Effector memory CD8-positive, alpha-beta T cell (primary cell): ENCODE results near the gene CFTR.

ENCODE experiments used
- ATAC-seq: fragments of 150-1000 bp; cut with Tn5 transposase; replicated peaks from 2 replicates; pipeline ENCODE4 v1.10.0; 2021; ENCODE audit warnings: mild to moderate bottlenecking, moderate library complexity
- DNase-seq, 3 experiments: peaks; one replicate each; pipeline ENCODE4 v3.0.0; 2021
- H3K27ac Mint-ChIP-seq, 2 donors: one replicate each; pipeline ENCODE4 v1.8.0; 2022; ENCODE audit warnings: mild to moderate bottlenecking in 2 of 2, mixed read lengths in 2 of 2, moderate library complexity in 2 of 2
- H3K27me3 Mint-ChIP-seq, 2 donors: one replicate each; pipeline ENCODE4 v1.8.0; 2022; ENCODE audit warnings: mixed read lengths in 2 of 2
- H3K36me3 Mint-ChIP-seq: one replicate; pipeline ENCODE4 v1.8.0; 2022; ENCODE audit warnings: mild to moderate bottlenecking, moderate library complexity, mixed read lengths; ENCODE audit not compliant: insufficient read depth
- H3K4me1 Mint-ChIP-seq, 2 donors: one replicate each; pipeline ENCODE4 v1.8.0; 2022; ENCODE audit warnings: low read depth in 2 of 2, mixed read lengths in 2 of 2
- H3K4me3 Mint-ChIP-seq, 2 donors: one replicate each; pipeline ENCODE4 v1.8.0; 2022; ENCODE audit warnings: mild to moderate bottlenecking in 2 of 2, mixed read lengths in 2 of 2, moderate library complexity in 2 of 2
- H3K9me3 Mint-ChIP-seq, 2 donors: one replicate each; pipeline ENCODE4 v1.8.0; 2022; ENCODE audit warnings: mixed read lengths in 2 of 2

CFTR gene

DNA sequence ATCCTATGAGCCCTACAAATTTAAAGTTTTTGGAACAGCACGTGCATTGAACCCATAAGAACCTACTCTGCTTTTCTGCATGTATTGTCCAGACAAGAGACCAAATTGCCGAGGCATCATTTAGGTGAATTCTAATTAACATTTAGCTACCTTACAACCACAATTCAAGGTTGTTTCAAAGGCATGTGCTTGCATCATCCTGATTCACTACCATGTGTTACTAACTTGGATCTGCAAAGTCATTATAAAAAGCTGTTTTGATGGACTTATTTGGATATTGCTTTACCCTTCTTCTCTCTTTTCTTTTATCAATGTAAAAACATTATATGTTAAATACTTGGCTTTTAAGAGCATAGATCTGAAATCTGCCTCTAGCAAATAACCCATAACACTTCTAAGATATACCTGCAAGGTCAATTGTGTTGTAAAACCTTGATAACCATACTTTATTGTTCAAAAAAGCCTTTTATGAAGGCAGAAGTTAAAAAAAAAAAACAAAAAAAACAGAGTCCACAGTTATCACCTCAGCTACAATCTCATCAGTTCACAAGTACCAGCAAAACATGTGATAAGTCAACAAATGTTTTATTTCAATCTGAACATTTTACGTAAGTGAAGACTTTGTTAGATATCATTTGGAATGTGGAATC is 51.9 kb downstream of the CFTR start:
- Mint-ChIP-seq H3K9me3 (peaks cover 1 to 5% of the 10 kb centered on the region in 2 donors), H3K36me3 (no peaks in the 10 kb centered on the region), H3K4me3 (no peak overlapping the region), H3K27ac (no peak overlapping the region), H3K27me3 (no peaks in the 10 kb centered on the region), H3K4me1 (no peaks in the 10 kb centered on the region)
- ATAC-seq = no peak
- no peak for DNase-seq

DNA sequence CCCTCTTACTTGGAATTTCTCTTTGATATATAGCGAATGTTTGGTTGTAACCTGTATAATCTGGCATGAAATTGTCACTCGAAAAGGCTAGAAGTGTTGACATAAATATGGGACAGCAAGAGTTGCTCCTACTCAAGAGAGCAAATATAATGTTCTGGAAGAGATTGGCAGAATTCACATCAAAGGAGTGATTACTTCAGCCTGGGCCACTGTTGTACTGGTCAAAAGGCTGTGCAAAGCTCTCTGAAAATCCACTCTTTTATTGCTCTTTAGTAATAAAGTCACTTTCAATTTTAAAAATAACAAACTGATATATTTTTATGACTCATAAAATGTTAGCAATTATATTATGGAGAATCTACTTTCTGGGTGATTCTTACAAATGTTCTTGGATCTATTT is 58.2 kb downstream of the CFTR start:
- DNase-seq (no peak), ATAC-seq (no peak)
- Mint-ChIP-seq H3K36me3 (no peaks in the 10 kb centered on the region), H3K9me3 (no peaks in the 10 kb centered on the region), H3K4me1 (no peaks in the 10 kb centered on the region), H3K27ac (no peak overlapping the region), H3K4me3 (no peak overlapping the region), H3K27me3 (no peaks in the 10 kb centered on the region)

DNA sequence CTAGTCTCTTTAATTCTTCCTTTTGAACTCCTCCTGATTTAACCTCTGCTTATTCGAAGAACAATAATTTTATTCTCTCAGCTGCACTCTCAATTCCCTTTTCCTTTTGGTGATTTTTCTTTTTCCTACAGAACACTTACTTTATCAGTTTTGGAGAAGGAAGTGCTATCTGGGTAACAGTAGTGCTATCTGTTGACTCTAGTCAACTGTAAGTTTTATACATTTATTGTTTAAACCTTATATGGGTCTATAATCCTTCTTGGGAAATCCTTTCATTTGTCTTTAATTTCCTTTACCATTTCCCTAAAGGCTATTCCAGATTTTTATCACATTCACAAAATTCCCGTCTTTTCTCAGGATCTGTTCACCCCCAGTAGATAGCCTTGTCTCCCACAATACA is 64.2 kb downstream of the CFTR start:
- no peak for DNase-seq
- ATAC-seq = no peak
- Mint-ChIP-seq H3K27me3 (no peaks in the 10 kb centered on the region), H3K4me1 (no peaks in the 10 kb centered on the region), H3K36me3 (no peaks in the 10 kb centered on the region), H3K9me3 (peaks cover 0 to 4% of the 10 kb centered on the region in 2 donors), H3K4me3 (no peak overlapping the region), H3K27ac (no peak overlapping the region)

DNA sequence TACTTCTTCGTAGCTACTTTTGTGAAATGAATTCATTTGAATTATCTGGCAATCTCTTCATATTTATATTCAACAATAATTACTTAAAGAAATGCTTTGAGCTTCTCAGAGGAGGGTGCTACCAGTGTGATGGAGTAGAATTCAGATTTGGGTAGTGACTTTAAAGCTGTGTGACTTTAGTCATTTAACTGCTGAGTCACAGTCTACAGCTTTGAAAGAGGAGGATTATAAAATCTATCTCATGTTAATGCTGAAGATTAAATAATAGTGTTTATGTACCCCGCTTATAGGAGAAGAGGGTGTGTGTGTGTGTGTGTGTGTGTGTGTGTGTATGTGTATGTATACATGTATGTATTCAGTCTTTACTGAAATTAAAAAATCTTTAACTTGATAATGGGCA is 68.2 kb downstream of the CFTR start:
- no peaks in the 10 kb centered on the region for H3K4me1 Mint-ChIP-seq
- no peaks in the 10 kb centered on the region for H3K27me3 Mint-ChIP-seq
- peaks cover 0 to 5% of the 10 kb centered on the region in 2 donors for H3K9me3 Mint-ChIP-seq
- DNase-seq = no peak
- no peak overlapping the region for H3K27ac Mint-ChIP-seq
- H3K36me3 Mint-ChIP-seq = no peaks in the 10 kb centered on the region
- ATAC-seq = no peak
- H3K4me3 Mint-ChIP-seq = no peak overlapping the region

DNA sequence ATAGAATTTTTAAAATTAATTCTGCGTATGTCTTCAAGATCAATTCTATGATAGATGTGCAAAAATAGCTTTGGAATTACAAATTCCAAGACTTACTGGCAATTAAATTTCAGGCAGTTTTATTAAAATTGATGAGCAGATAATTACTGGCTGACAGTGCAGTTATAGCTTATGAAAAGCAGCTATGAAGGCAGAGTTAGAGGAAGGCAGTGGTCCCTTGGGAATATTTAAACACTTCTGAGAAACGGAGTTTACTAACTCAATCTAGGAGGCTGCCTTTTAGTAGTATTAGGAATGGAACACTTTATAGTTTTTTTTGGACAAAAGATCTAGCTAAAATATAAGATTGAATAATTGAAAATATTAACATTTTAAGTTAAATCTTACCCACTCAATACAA is 70.8 kb downstream of the CFTR start:
- Mint-ChIP-seq H3K27ac (no peak overlapping the region), H3K9me3 (peaks cover 0 to 10% of the 10 kb centered on the region in 2 donors), H3K4me3 (no peak overlapping the region), H3K36me3 (no peaks in the 10 kb centered on the region), H3K27me3 (no peaks in the 10 kb centered on the region), H3K4me1 (no peaks in the 10 kb centered on the region)
- no peak for DNase-seq
- no peak for ATAC-seq

DNA sequence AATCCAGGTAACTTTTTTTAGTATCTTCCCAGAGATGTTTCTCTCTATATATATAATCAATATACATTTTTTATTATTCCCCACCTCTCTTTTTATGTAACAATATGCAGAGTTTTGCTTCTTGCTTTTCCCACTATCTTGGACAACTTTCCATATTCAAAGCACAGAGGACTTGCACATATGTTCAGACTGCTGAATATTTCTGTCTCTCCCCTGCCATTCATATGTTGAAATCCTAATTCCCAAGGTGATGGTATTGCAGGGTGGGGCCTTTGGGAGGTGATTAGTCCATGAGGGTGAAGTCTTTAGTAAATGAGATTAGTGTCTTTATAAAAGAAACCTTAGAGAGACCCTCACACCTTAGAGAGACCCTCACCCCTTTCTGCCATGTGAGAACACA is 72.8 kb downstream of the CFTR start:
- Mint-ChIP-seq H3K36me3 (no peaks in the 10 kb centered on the region), H3K4me3 (no peak overlapping the region), H3K4me1 (no peaks in the 10 kb centered on the region), H3K27me3 (no peaks in the 10 kb centered on the region), H3K9me3 (peaks cover 0 to 10% of the 10 kb centered on the region in 2 donors), H3K27ac (no peak overlapping the region)
- DNase-seq = no peak
- no peak for ATAC-seq

DNA sequence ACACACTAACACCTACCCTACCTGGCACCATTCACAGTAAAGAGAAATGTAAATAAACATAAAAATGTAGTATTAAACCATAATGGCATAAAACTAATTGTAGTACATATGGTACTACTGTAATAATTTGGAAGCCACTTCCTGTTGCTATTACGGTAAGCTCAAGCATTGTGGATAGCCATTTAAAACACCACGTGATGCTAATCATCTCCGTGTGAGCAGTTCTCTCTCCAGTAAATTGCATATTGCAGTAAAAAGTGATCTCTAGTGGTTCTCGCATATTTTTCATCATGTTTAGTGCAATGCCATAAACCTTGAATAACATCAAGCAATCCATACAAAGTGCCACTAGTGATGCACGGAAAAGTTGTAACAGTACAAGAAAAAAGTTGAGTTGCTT is 75.4 kb downstream of the CFTR start:
- peaks cover 0 to 7% of the 10 kb centered on the region in 2 donors for H3K9me3 Mint-ChIP-seq
- H3K36me3 Mint-ChIP-seq = no peaks in the 10 kb centered on the region
- no peak overlapping the region for H3K27ac Mint-ChIP-seq
- DNase-seq (no peak), ATAC-seq (no peak)
- H3K4me3 Mint-ChIP-seq = no peak overlapping the region
- no peaks in the 10 kb centered on the region for H3K4me1 Mint-ChIP-seq
- H3K27me3 Mint-ChIP-seq = no peaks in the 10 kb centered on the region

DNA sequence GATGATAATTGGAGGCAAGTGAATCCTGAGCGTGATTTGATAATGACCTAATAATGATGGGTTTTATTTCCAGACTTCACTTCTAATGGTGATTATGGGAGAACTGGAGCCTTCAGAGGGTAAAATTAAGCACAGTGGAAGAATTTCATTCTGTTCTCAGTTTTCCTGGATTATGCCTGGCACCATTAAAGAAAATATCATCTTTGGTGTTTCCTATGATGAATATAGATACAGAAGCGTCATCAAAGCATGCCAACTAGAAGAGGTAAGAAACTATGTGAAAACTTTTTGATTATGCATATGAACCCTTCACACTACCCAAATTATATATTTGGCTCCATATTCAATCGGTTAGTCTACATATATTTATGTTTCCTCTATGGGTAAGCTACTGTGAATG is 79.6 kb downstream of the CFTR start:
- no peak overlapping the region for H3K4me3 Mint-ChIP-seq
- H3K27ac Mint-ChIP-seq = no peak overlapping the region
- DNase-seq (no peak), ATAC-seq (no peak)
- H3K27me3 Mint-ChIP-seq = no peaks in the 10 kb centered on the region
- H3K36me3 Mint-ChIP-seq = no peaks in the 10 kb centered on the region
- H3K9me3 Mint-ChIP-seq = peaks cover 5 to 17% of the 10 kb centered on the region in 2 donors
- H3K4me1 Mint-ChIP-seq = no peaks in the 10 kb centered on the region

DNA sequence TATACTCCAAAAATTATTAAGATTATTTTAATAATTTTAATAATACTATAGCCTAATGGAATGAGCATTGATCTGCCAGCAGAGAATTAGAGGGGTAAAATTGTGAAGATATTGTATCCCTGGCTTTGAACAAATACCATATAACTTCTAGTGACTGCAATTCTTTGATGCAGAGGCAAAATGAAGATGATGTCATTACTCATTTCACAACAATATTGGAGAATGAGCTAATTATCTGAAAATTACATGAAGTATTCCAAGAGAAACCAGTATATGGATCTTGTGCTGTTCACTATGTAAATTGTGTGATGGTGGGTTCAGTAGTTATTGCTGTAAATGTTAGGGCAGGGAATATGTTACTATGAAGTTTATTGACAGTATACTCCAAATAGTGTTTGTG is 80.2 kb downstream of the CFTR start:
- no peak overlapping the region for H3K27ac Mint-ChIP-seq
- no peaks in the 10 kb centered on the region for H3K27me3 Mint-ChIP-seq
- no peaks in the 10 kb centered on the region for H3K36me3 Mint-ChIP-seq
- ATAC-seq (no peak), DNase-seq (no peak)
- H3K9me3 Mint-ChIP-seq = peaks cover 4 to 17% of the 10 kb centered on the region in 2 donors
- H3K4me3 Mint-ChIP-seq = no peak overlapping the region
- no peaks in the 10 kb centered on the region for H3K4me1 Mint-ChIP-seq

DNA sequence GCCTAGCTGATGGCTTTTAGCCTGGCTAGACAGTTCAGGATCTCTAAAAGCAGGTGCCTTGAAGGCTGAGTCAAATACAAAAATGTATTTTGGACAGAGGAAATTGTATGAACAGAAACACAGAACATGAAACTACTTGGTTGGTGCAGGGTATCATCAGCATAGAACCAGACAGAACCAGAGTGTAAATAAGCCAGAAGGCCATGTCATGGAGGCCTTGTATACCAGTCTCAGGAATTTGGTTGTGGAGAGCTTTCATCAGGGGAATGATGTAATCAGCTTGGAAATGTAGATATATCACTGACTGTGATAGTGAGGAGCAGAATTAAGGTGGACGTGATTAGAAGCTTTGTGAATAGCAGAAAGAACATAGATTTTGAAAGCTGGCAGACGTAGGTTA is 82.9 kb downstream of the CFTR start:
- no peaks in the 10 kb centered on the region for H3K4me1 Mint-ChIP-seq
- DNase-seq (no peak), ATAC-seq (no peak)
- H3K4me3 Mint-ChIP-seq = no peak overlapping the region
- no peak overlapping the region for H3K27ac Mint-ChIP-seq
- peaks cover 3 to 17% of the 10 kb centered on the region in 2 donors for H3K9me3 Mint-ChIP-seq
- no peaks in the 10 kb centered on the region for H3K36me3 Mint-ChIP-seq
- H3K27me3 Mint-ChIP-seq = no peaks in the 10 kb centered on the region

DNA sequence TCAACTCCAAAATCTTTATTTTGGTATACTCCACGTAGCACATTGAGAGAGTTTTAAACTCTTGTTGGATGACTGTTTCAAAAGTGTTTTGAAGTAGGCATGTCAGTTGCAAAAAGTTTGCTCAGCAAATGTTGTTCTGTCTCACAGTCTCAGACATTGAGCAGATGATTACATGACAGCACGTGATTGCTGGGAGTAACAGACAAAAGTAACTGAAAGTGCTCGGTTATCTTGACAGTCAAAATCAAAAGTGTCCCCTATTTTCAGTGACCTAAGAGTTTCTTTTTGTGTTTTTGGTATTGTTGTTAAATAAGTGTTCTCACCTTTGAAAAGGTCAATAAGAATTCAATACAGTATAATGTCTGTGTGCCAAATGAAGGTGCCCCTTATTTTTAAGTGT is 84.3 kb downstream of the CFTR start:
- H3K36me3 Mint-ChIP-seq = no peaks in the 10 kb centered on the region
- peaks cover 3 to 17% of the 10 kb centered on the region in 2 donors for H3K9me3 Mint-ChIP-seq
- H3K27ac Mint-ChIP-seq = no peak overlapping the region
- DNase-seq (no peak), ATAC-seq (no peak)
- H3K4me1 Mint-ChIP-seq = no peaks in the 10 kb centered on the region
- H3K27me3 Mint-ChIP-seq = no peaks in the 10 kb centered on the region
- H3K4me3 Mint-ChIP-seq = no peak overlapping the region

DNA sequence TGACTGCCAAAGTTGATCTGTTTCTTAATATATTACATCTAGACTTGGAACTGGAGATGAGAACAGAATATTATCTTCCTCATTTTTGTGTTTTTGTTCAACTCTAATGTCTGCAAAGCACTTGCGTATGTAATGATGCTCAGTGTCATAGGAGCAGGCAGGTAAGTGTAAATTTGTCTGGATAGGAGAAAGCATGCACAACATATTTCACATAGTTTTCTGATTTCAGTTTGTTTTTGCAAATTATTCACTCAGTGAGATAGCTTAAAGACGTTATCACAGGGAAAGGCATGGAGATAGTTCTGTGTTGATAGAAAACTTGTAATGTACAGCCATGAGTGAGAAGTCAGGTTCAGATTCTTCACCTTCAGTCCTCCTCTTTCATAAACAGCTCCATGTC is 84.8 kb downstream of the CFTR start:
- Mint-ChIP-seq H3K9me3 (peaks cover 3 to 17% of the 10 kb centered on the region in 2 donors), H3K27me3 (no peaks in the 10 kb centered on the region), H3K27ac (no peak overlapping the region), H3K36me3 (no peaks in the 10 kb centered on the region), H3K4me1 (no peaks in the 10 kb centered on the region), H3K4me3 (no peak overlapping the region)
- ATAC-seq (no peak), DNase-seq (no peak)

DNA sequence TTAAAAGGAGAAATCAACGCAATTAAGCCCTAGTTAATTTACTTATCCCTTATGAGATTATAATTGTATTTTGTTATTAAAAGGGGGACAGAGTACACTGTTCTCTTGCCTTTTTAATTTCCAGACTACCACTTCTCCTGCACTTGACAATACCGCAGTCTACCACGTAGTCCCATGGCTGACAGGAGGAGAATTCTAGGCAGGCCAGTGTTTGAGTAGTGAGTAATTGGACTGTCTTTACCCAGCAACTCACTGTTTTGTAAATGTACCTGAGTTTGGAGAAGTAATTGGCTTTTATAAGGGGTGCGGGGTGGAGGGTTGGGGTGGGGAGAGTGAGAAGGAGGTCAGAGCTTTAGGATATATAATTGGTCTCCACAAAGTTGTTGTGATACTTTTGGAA is 85.4 kb downstream of the CFTR start:
- H3K4me1 Mint-ChIP-seq = no peaks in the 10 kb centered on the region
- no peak overlapping the region for H3K4me3 Mint-ChIP-seq
- no peak overlapping the region for H3K27ac Mint-ChIP-seq
- peaks cover 3 to 17% of the 10 kb centered on the region in 2 donors for H3K9me3 Mint-ChIP-seq
- H3K36me3 Mint-ChIP-seq = no peaks in the 10 kb centered on the region
- ATAC-seq = no peak
- H3K27me3 Mint-ChIP-seq = no peaks in the 10 kb centered on the region
- DNase-seq = no peak

DNA sequence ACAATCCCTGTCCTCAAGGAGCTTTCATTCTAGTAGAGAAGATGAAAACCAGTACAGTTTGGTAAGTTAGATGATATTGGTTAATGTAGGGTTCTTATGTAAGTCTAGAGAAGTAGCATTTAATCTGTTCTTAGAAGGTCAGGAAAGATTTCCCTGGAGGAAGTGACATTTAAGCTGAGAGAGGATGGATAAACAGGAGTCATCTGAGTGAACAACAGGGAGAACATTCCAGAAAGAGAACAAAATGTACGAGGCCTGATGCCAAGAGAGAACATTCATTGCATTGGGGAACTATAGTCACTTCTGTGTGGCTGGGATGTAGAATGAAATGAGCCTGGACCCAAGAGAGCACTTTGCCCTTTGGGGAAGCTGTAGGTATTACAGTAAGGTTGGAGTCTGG is 88.0 kb downstream of the CFTR start:
- H3K9me3 Mint-ChIP-seq = peaks cover 5 to 6% of the 10 kb centered on the region in 2 donors

More for the DNA sequence above, 88.0 kb downstream of the CFTR start:
- H3K4me3 Mint-ChIP-seq = no peak overlapping the region
- H3K27ac Mint-ChIP-seq = no peak overlapping the region
- peaks cover 3% of the 10 kb centered on the region for H3K36me3 Mint-ChIP-seq
- ATAC-seq (no peak), DNase-seq (no peak)
- H3K4me1 Mint-ChIP-seq = no peaks in the 10 kb centered on the region
- no peaks in the 10 kb centered on the region for H3K27me3 Mint-ChIP-seq
